Hepatocyte (in vitro differentiated cells): ENCODE results near the gene P4HB. TPM values are rescaled to one million over a fixed set of nuclear protein-coding genes. Genes with fewer than 3 reads are reported as not detected.
A peak's percentile ranks its signal among the peaks of the same experiment; 100 is the strongest.

Experiments
- DNase-seq: peaks from one replicate; pipeline ENCODE4 v3.0.0-alpha.2; 2016; ENCODE audit warnings: low spot score
- H2AFZ ChIP-seq: fragments of 200-600 bp; sonication (generic); 2 replicates; pipeline ENCODE4 v1.6.0; 2016; ENCODE audit warnings: antibody characterized with exemption, mild to moderate bottlenecking
- H3K27ac ChIP-seq: fragments of 200-600 bp; sonication (generic); 2 replicates; pipeline ENCODE4 v1.5.1; 2016; ENCODE audit warnings: mild to moderate bottlenecking
- H3K27me3 ChIP-seq: fragments of 200-600 bp; sonication (generic); 2 replicates; pipeline ENCODE4 v1.6.1; 2016
- H3K36me3 ChIP-seq: fragments of 200-600 bp; sonication (generic); replicated peaks from 2 replicates; pipeline ENCODE4 v1.5.1; 2016; ENCODE audit warnings: low read depth; ENCODE audit not compliant: insufficient read depth
- H3K4me1 ChIP-seq: fragments of 200-600 bp; sonication (generic); 2 replicates; pipeline ENCODE4 v1.5.1; 2016; ENCODE audit warnings: mild to moderate bottlenecking, moderate library complexity; ENCODE audit not compliant: insufficient read depth
- H3K4me2 ChIP-seq: fragments of 200-600 bp; sonication (generic); 2 replicates; pipeline ENCODE4 v1.6.0; 2016
- H3K4me3 ChIP-seq: fragments of 200-600 bp; sonication (generic); 2 replicates; pipeline ENCODE4 v1.5.1; 2016; ENCODE audit warnings: mild to moderate bottlenecking
- H3K79me2 ChIP-seq: fragments of 200-600 bp; sonication (generic); 2 replicates; pipeline ENCODE4 v1.6.0; 2017; ENCODE audit warnings: mild to moderate bottlenecking
- H3K9me2 ChIP-seq: fragments of 200-600 bp; sonication (generic); replicated peaks from 2 replicates; pipeline ENCODE4 v1.6.0; 2017; ENCODE audit warnings: mild to moderate bottlenecking; ENCODE audit not compliant: insufficient read depth
- H3K9me3 ChIP-seq: fragments of 200-600 bp; sonication (generic); 2 replicates; pipeline ENCODE4 v1.5.1; 2016; ENCODE audit warnings: low read depth, mild to moderate bottlenecking
- H4K20me1 ChIP-seq: fragments of 200-600 bp; sonication (generic); 2 replicates; pipeline ENCODE4 v1.6.0; 2016; ENCODE audit warnings: mild to moderate bottlenecking; ENCODE audit not compliant: insufficient read depth, poor library complexity, severe bottlenecking
- EZH2 ChIP-seq: fragments of 200-600 bp; sonication (generic); IDR thresholded peaks from 2 replicates; pipeline ENCODE4 v1.6.1; 2016; ENCODE audit warnings: antibody characterized with exemption, mild to moderate bottlenecking, borderline replicate concordance
- EZH2phosphoT487 ChIP-seq: fragments of 200-600 bp; sonication (generic); IDR thresholded peaks from one replicate; pipeline ENCODE4 v1.6.1; 2018; ENCODE audit warnings: antibody characterized with exemption, mild to moderate bottlenecking, low read depth, moderate library complexity; ENCODE audit not compliant: unreplicated experiment, severe bottlenecking
- WGBS: methylation state at CpG from one replicate; pipeline ENCODE4 v1.1.6; 2016; ENCODE audit warnings: low lambda C conversion rate; ENCODE audit errors: missing lambda C conversion rate; 5-methylcytosine and 5-hydroxymethylcytosine counted together
- polyA plus RNA-seq: library from polyadenylated mRNA; unstranded; fragments of >200 nt; fragmentation: Nextera tagmentation; extraction: Ambion mirVana; gene quantifications from 2 replicates; pipeline ENCODE4 v1.2.1, GENCODE V29; 2016
- total RNA-seq: library from RNA; depleted of rRNA; stranded (reverse); fragments of >200 nt; gene quantifications from 2 replicates; pipeline ENCODE4 v1.2.3, GENCODE V29; 2014
- TF ChIP-seq, protein P1 (sequence below): fragments of 200-600 bp; sonication (generic); IDR thresholded peaks from 2 replicates; pipeline ENCODE4 v1.5.1; 2016; ENCODE audit warnings: antibody characterized with exemption, mild to moderate bottlenecking; ENCODE audit not compliant: poor library complexity

The P4HB gene
- total and polyA plus RNA-seq, 2 experiments from 2014 or later, result 1,240 to 1,316 TPM

DNA sequence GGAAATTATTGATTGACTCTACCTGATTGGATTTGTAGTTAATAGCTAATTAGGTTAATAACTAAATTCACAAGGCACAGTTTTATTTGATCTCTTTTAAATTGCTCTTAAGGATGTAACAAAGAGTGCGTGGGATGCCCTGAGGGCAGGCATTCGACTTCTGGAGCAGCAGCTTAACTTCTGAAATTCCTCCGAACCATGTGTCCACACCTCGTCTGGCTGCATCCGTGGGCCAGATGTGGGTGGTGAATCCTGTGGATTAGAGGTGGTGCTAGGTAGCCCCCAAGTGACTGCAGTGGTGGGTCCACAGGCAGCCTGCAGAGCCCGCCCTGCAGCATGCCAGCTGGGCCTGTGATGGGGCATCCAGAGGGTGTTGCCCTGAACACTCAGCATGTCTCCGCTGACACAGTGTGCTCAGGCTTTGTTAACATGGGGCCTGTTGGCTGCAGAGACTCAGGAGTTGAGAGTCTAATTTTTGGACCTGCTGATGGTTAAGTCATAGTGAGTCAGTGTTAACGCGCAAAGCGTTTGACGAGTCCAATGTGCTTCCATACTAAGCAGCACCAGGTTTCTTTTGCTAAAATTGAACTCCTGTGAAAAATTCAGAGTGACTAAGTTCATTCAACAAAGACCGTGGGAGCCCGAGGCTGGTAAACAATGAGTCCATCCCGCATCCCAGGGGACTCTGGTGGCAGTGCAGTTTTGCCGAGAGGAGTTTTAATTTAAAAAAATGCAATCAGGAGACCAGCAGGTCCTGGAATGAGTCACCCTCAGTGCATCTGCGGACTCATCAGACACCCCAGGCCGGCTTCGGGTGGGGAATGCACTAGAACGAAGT lies 37.9 kb upstream of the P4HB start:
- H3K79me2 ChIP-seq, result peaks cover 3% of the 10 kb centered on the region
- H3K4me2 ChIP-seq, result no peak overlapping the region
- 83% methylated on average over 19 of the region's 19 CpGs for WGBS

DNA sequence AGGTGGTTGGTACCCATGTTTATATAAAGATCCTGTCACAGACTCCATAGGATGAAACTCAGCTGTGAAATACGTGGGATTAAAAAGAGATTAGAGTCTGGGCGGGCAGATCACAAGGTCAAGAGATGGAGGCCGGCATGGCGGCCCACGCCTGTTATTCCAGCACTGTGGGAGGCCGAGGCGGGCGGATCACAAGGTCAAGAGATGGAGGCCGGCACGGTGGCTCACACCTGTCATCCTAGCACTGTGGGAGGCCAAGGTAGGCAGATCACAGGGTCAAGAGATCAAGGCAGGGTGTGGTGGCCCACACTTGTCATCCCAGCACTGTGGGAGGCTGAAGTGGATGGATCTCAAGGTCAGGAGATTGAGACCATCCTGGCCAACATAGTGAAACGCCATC lies 35.1 kb upstream of the P4HB start:
- Histone ChIP-seq H3K27me3 (no peaks in the 10 kb centered on the region), H2AFZ (no peak overlapping the region), H3K9me3 (no peaks in the 10 kb centered on the region), H3K4me3 (no peak overlapping the region), H3K79me2 (peaks cover 22% of the 10 kb centered on the region), H4K20me1 (no peaks in the 10 kb centered on the region), H3K27ac (no peak overlapping the region), H3K4me1 (peaks cover 1% of the 10 kb centered on the region), H3K9me2 (no peaks in the 10 kb centered on the region), H3K4me2 (no peak overlapping the region), H3K36me3 (no peaks in the 10 kb centered on the region)
- 92% methylated on average over 11 of the region's 11 CpGs for WGBS
- DNase-seq, result no peak
- TF ChIP-seq, protein P1, sequence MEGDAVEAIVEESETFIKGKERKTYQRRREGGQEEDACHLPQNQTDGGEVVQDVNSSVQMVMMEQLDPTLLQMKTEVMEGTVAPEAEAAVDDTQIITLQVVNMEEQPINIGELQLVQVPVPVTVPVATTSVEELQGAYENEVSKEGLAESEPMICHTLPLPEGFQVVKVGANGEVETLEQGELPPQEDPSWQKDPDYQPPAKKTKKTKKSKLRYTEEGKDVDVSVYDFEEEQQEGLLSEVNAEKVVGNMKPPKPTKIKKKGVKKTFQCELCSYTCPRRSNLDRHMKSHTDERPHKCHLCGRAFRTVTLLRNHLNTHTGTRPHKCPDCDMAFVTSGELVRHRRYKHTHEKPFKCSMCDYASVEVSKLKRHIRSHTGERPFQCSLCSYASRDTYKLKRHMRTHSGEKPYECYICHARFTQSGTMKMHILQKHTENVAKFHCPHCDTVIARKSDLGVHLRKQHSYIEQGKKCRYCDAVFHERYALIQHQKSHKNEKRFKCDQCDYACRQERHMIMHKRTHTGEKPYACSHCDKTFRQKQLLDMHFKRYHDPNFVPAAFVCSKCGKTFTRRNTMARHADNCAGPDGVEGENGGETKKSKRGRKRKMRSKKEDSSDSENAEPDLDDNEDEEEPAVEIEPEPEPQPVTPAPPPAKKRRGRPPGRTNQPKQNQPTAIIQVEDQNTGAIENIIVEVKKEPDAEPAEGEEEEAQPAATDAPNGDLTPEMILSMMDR, result no peak
- no peak for TF ChIP-seq EZH2
- TF ChIP-seq EZH2phosphoT487, result no peak

More for the DNA sequence above, 37.9 kb upstream of the P4HB start:
- no peaks in the 10 kb centered on the region for H3K27me3 ChIP-seq
- H3K36me3 ChIP-seq, result no peaks in the 10 kb centered on the region
- H3K9me2 ChIP-seq, result no peaks in the 10 kb centered on the region
- H3K4me3 ChIP-seq, result no peak overlapping the region
- H3K27ac ChIP-seq, result no peak overlapping the region
- no peaks in the 10 kb centered on the region for H3K9me3 ChIP-seq
- DNase-seq, result no peak
- TF ChIP-seq EZH2phosphoT487 (no peak), EZH2 (no peak)
- TF ChIP-seq, protein P1, result no peak
- H3K4me1 ChIP-seq, result peaks cover 11% of the 10 kb centered on the region
- H2AFZ ChIP-seq, result no peak overlapping the region
- peaks cover 3% of the 10 kb centered on the region for H4K20me1 ChIP-seq

DNA sequence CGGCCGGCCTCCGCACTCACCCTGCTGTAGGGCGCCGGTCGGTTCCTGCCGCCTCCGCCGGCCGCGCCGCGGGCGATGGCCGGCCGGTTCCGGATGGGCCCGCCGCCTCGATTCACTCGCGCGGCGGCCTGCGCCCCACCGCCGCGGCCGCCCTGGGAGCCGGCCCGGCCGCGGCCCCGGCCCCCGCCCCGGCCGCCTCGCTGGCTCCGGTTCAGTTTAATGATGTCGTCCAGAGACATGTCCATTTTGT lies 30.9 kb upstream of the P4HB start:
- Histone ChIP-seq H3K27ac (peak overlapping the region; percentile 93), H3K79me2 (peaks cover 55% of the 10 kb centered on the region), H3K36me3 (no peaks in the 10 kb centered on the region), H4K20me1 (no peaks in the 10 kb centered on the region), H3K4me3 (peak overlapping the region; percentile 87), H3K9me2 (no peaks in the 10 kb centered on the region), H3K9me3 (no peaks in the 10 kb centered on the region), H3K27me3 (no peaks in the 10 kb centered on the region), H3K4me2 (peak overlapping the region; percentile 92), H2AFZ (no peak overlapping the region), H3K4me1 (peaks cover 6% of the 10 kb centered on the region)
- 4% methylated on average over 35 of the region's 40 CpGs for WGBS
- no peak for DNase-seq
- no peak for TF ChIP-seq EZH2phosphoT487
- TF ChIP-seq, protein P1, result no peak
- no peak for TF ChIP-seq EZH2
